Hepatocyte (in vitro differentiated cells): Measurements from ENCODE around the gene NYAP2. TPM values are rescaled to one million over a fixed set of nuclear protein-coding genes. Genes with fewer than 3 reads are reported as not detected.

ENCODE experiments used
- DNase-seq: peaks from one replicate; pipeline ENCODE4 v3.0.0-alpha.2; 2016; ENCODE audit warnings: low spot score
- H2AFZ ChIP-seq: fragments of 200-600 bp; sonication (generic); 2 replicates; pipeline ENCODE4 v1.6.0; 2016; ENCODE audit warnings: antibody characterized with exemption, mild to moderate bottlenecking
- H3K27ac ChIP-seq: fragments of 200-600 bp; sonication (generic); 2 replicates; pipeline ENCODE4 v1.5.1; 2016; ENCODE audit warnings: mild to moderate bottlenecking
- H3K27me3 ChIP-seq: fragments of 200-600 bp; sonication (generic); 2 replicates; pipeline ENCODE4 v1.6.1; 2016
- H3K36me3 ChIP-seq: fragments of 200-600 bp; sonication (generic); replicated peaks from 2 replicates; pipeline ENCODE4 v1.5.1; 2016; ENCODE audit warnings: low read depth; ENCODE audit not compliant: insufficient read depth
- H3K4me1 ChIP-seq: fragments of 200-600 bp; sonication (generic); 2 replicates; pipeline ENCODE4 v1.5.1; 2016; ENCODE audit warnings: mild to moderate bottlenecking, moderate library complexity; ENCODE audit not compliant: insufficient read depth
- H3K4me2 ChIP-seq: fragments of 200-600 bp; sonication (generic); 2 replicates; pipeline ENCODE4 v1.6.0; 2016
- H3K4me3 ChIP-seq: fragments of 200-600 bp; sonication (generic); 2 replicates; pipeline ENCODE4 v1.5.1; 2016; ENCODE audit warnings: mild to moderate bottlenecking
- H3K79me2 ChIP-seq: fragments of 200-600 bp; sonication (generic); 2 replicates; pipeline ENCODE4 v1.6.0; 2017; ENCODE audit warnings: mild to moderate bottlenecking
- H3K9me2 ChIP-seq: fragments of 200-600 bp; sonication (generic); replicated peaks from 2 replicates; pipeline ENCODE4 v1.6.0; 2017; ENCODE audit warnings: mild to moderate bottlenecking; ENCODE audit not compliant: insufficient read depth
- H3K9me3 ChIP-seq: fragments of 200-600 bp; sonication (generic); 2 replicates; pipeline ENCODE4 v1.5.1; 2016; ENCODE audit warnings: low read depth, mild to moderate bottlenecking
- H4K20me1 ChIP-seq: fragments of 200-600 bp; sonication (generic); 2 replicates; pipeline ENCODE4 v1.6.0; 2016; ENCODE audit warnings: mild to moderate bottlenecking; ENCODE audit not compliant: insufficient read depth, poor library complexity, severe bottlenecking
- CTCF ChIP-seq: fragments of 200-600 bp; sonication (generic); IDR thresholded peaks from 2 replicates; pipeline ENCODE4 v1.5.1; 2016; ENCODE audit warnings: antibody characterized with exemption, mild to moderate bottlenecking; ENCODE audit not compliant: poor library complexity
- EZH2 ChIP-seq: fragments of 200-600 bp; sonication (generic); IDR thresholded peaks from 2 replicates; pipeline ENCODE4 v1.6.1; 2016; ENCODE audit warnings: antibody characterized with exemption, mild to moderate bottlenecking, borderline replicate concordance
- EZH2phosphoT487 ChIP-seq: fragments of 200-600 bp; sonication (generic); IDR thresholded peaks from one replicate; pipeline ENCODE4 v1.6.1; 2018; ENCODE audit warnings: antibody characterized with exemption, mild to moderate bottlenecking, low read depth, moderate library complexity; ENCODE audit not compliant: unreplicated experiment, severe bottlenecking
- WGBS: methylation state at CpG from one replicate; pipeline ENCODE4 v1.1.6; 2016; ENCODE audit warnings: low lambda C conversion rate; ENCODE audit errors: missing lambda C conversion rate; 5-methylcytosine and 5-hydroxymethylcytosine counted together
- polyA plus RNA-seq: library from polyadenylated mRNA; unstranded; fragments of >200 nt; fragmentation: Nextera tagmentation; extraction: Ambion mirVana; gene quantifications from 2 replicates; pipeline ENCODE4 v1.2.1, GENCODE V29; 2016
- total RNA-seq: library from RNA; depleted of rRNA; stranded (reverse); fragments of >200 nt; gene quantifications from 2 replicates; pipeline ENCODE4 v1.2.3, GENCODE V29; 2014

Gene NYAP2
- total and polyA plus RNA-seq, 2 experiments from 2014 or later, result 0.23 to 0.37 TPM

GRCh38 chr2:225616372-225616771 lies 216.9 kb downstream of the NYAP2 start:
- WGBS, result 84% methylated on average over 4 of the region's 4 CpGs
- Histone ChIP-seq H3K4me1 (no peaks in the 10 kb centered on the region), H3K9me2 (no peaks in the 10 kb centered on the region), H3K4me2 (no peak overlapping the region), H4K20me1 (no peaks in the 10 kb centered on the region), H3K4me3 (no peak overlapping the region), H2AFZ (no peak overlapping the region), H3K79me2 (no peaks in the 10 kb centered on the region), H3K9me3 (no peaks in the 10 kb centered on the region), H3K36me3 (no peaks in the 10 kb centered on the region), H3K27me3 (no peaks in the 10 kb centered on the region), H3K27ac (no peak overlapping the region)
- no peak for DNase-seq
- no peak for TF ChIP-seq EZH2
- no peak for TF ChIP-seq CTCF
- no peak for TF ChIP-seq EZH2phosphoT487

GRCh38 chr2:225616848-225617247 lies 217.3 kb downstream of the NYAP2 start:
- H2AFZ ChIP-seq, result no peak overlapping the region
- H3K4me3 ChIP-seq, result no peak overlapping the region
- no peak overlapping the region for H3K27ac ChIP-seq
- H3K36me3 ChIP-seq, result no peaks in the 10 kb centered on the region
- H3K9me3 ChIP-seq, result no peaks in the 10 kb centered on the region
- no peaks in the 10 kb centered on the region for H3K4me1 ChIP-seq
- no peaks in the 10 kb centered on the region for H3K79me2 ChIP-seq
- no peak overlapping the region for H3K4me2 ChIP-seq
- TF ChIP-seq EZH2phosphoT487 (no peak), CTCF (no peak)
- H3K27me3 ChIP-seq, result no peaks in the 10 kb centered on the region
- no peaks in the 10 kb centered on the region for H4K20me1 ChIP-seq
- 84% methylated on average over 2 of the region's 2 CpGs for WGBS
- H3K9me2 ChIP-seq, result no peaks in the 10 kb centered on the region
- no peak for DNase-seq

- no peaks in the 10 kb centered on the region for H3K27me3 ChIP-seq
- H3K36me3 ChIP-seq, result no peaks in the 10 kb centered on the region
- H3K4me3 ChIP-seq, result no peak overlapping the region
- H3K4me2 ChIP-seq, result no peak overlapping the region
- no peaks in the 10 kb centered on the region for H4K20me1 ChIP-seq
- no peaks in the 10 kb centered on the region for H3K9me3 ChIP-seq
- no peaks in the 10 kb centered on the region for H3K4me1 ChIP-seq
- H3K79me2 ChIP-seq, result no peaks in the 10 kb centered on the region
- WGBS, result 75% methylated on average over 21 of the region's 21 CpGs
- TF ChIP-seq EZH2 (no peak), CTCF (no peak), EZH2phosphoT487 (no peak)
- H3K9me2 ChIP-seq, result no peaks in the 10 kb centered on the region
- no peak for DNase-seq
- no peak overlapping the region for H3K27ac ChIP-seq
- no peak overlapping the region for H2AFZ ChIP-seq
These were observed 220.7 kb downstream of the NYAP2 start for GRCh38 chr2:225620227-225620626.
